ENCODE results near the gene TSPAN7.

TSPAN7 gene

DNA sequence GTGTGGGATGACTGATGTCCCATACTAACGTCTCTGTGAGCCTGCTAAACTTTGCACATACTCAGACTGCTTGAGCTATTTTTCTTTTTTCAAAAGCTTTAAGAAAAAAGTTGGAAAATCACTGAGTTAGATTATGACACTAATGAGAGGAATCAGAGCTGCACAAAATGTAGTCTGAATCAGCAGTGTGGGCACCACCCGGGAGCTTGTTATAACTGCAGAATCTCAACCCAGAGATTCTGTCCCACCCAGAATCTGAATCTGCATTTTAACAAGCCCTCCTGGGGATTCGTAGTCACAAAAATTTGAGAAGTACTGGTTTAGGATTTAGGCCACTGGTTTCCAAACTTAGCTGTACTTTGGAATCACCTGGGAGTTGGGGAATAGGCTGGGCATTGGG lies 137.8 kb downstream of the TSPAN7 start:
- no peak for DNase-seq

DNA sequence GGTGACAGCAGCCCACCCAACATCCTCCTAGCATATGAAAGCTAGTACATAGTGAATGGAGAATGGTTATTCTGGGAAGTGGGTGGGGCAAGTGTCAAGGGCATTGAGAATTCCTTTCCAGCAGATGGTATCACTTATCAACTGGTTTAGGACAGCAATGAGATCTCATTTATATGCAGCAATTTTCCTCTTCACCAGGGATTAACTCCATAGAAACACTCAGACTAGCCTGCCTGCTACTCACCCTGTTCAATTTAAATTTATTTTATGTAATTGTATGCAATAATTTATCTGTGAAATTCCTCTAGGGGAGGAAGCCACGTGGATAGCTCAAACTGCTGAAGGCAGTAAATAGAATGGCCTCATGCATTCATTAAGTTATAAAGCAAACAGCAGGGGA lies 138.4 kb downstream of the TSPAN7 start:
- no peak for DNase-seq

DNA sequence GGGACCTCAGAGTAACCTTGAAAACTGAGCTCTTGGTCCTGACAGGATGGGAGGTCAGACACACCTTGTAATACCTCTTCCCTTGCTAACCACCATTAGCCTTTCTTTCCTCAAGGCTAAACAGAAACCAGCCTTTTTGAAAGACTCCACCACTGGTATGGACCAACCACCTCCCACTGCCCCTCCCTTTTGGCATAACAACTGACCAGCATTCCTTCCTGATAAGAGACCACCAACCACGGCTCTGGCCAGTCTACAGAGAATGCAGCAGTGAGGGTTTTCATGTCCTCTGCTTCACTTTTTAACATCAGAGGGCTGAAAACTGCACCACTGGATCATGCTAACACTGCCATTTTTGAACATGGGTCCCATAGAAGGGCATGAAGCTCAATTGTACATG lies 139.7 kb downstream of the TSPAN7 start:
- DNase-seq = no peak

DNA sequence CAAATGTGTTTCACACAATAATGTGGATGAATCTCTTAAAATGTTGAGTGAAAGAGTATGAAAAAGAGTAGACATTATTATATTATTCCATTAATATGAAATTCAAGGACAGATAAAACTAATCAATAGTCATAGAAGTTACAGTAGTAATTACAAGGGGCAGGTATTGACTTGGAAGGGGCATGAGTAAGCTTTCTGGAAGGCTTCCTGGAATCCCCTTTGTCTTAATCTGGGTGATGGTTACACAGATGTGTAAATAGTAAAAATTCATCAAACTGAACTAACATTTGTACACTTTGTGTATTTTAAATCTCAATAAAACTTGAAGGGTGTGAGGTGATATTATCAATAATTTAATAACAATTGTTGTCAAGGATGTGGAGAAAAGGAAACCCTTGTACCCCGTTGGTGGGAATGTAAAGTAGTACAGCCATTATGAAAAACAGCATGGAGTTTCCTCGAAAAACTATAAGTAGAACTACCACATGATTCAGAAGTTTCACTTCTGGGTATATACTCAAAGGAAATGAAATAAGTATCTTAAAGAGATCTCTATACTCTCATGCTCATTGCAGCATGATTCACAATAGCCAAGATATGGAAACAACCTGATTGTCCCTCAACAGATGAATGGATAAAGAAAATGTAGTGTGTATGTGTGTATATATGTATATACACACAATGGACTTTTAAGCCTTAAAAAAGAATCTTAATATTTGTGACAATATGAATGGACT lies 143.0 kb downstream of the TSPAN7 start:
- DNase-seq = no peak

DNA sequence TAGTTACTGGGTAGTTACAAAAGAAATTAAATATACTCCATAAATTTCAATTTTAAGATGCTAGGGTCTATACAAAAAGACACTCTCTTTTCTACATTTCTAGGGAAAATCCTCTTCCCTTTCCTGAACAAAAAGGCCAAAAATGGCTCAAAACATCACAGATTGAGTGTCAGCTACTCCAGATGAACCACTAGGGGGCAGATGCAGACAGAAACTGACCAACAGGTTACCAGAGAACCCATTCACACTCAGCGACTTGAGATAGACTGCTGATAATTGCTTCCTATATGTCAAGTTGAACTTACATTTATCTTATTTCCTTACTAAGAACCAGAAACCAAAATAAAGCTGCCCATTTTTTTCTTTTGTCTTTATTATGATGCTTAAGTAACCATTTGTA lies 156.5 kb downstream of the TSPAN7 start:
- DNase-seq = no peak

DNA sequence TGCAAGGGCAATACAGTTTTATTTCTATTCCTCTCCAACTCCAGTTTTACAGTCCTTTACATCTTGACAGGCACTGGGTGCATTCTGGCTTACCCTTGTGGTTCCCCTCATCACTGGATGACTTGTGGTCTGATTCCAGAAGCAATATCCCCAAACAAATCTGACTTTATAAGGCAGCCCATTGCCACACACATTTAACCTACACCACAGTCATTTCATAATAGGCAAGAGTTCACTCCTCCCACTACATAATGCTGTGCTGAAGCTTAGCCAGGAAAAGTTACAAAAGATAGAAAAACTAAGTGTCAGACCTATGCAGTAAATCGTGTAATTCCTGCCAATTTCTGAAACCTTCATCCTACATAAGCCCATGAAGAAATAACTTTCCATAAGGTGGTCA lies 157.0 kb downstream of the TSPAN7 start:
- no peak for DNase-seq

DNA sequence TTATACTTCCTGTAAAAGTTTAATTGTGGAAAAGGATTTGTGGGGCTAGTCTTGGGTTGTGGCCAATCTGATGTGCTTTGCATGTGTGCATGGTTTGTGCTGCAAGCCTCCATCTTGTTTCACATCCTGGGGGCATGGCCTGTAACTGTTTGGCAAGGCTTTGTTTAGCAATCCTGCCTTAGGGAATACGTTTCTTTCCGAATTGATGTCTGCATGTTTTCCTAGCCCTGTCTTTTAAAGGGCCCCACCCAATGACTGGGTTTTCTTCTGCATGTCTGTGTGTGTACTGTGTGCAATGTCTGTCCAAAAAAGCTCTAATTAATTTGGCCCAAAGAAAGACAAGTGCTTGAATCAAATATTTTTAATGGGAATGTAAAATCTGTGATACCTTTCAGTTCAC lies 165.3 kb downstream of the TSPAN7 start:
- DNase-seq = no peak

DNA sequence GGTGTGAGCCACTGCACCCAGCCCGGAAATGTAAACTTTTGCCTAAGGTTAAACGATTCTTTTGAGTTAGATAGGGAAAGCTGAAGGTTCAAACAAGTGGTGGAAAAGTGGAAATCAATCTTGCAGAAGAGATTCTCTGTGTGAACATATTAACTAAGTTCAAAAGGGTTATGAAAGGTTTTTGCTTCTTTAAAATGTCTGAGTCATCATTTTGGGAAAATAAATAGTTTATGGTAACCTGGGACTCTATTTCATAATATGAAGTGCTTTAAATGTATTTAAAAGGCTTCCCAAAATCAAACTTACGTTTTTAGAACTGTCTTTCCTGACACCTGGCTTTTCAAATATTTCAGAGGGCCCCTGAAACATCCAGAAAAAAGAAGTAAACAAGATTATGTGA lies 166.3 kb downstream of the TSPAN7 start:
- DNase-seq = no peak

DNA sequence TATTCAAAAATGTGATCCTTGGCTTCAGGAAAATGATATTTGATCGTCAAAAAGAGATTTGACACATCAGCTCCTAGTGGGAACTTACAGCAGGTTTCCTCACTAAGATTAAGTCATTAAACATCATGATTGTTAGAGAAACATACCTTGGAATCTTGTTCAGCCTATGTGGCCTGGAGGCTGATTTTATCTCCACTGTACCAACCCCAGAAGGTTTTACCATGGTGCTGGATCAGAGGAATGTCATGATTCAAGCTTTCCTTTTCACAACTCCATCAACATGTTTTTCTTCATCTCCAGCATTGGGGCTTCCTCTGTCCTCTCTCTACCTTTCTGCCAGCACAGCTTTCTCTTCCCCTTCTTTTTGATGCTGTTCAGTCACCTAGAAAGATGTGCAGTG lies 171.5 kb downstream of the TSPAN7 start:
- DNase-seq = no peak
